HepG2 (cell line): ENCODE measurements around the gene DDX59. TPM values are rescaled to one million over a fixed set of nuclear protein-coding genes. Genes with fewer than 3 reads are reported as not detected.

Experiments used
- ATRX ChIP-seq: sonication (generic); formaldehyde crosslinking; IDR thresholded peaks from 2 replicates; pipeline ENCODE4 v1.4.0; 2020; ENCODE audit warnings: missing genetic modification reagents, borderline replicate concordance
- HNRNPH1 ChIP-seq: fragments of 200-400 bp; formaldehyde crosslinking; optimal IDR thresholded peaks from 2 replicates; pipeline ENCODE3; 2017; ENCODE audit warnings: mild to moderate bottlenecking, low read depth, low read length
- HNRNPLL ChIP-seq: fragments of 200-400 bp; formaldehyde crosslinking; IDR thresholded peaks from 2 replicates; pipeline ENCODE4 v1.6.1; 2017; ENCODE audit warnings: mild to moderate bottlenecking, low read depth, low read length; ENCODE audit not compliant: poor library complexity, severe bottlenecking
- KDM2A ChIP-seq: sonication (generic); formaldehyde crosslinking; IDR thresholded peaks from 2 replicates; pipeline ENCODE4 v1.4.0; 2020; ENCODE audit warnings: low read depth, missing genetic modification reagents, borderline replicate concordance
- MLLT10 ChIP-seq: sonication (generic); formaldehyde crosslinking; IDR thresholded peaks from 2 replicates; pipeline ENCODE4 v1.4.0; 2020; ENCODE audit warnings: missing genetic modification reagents
- MTF2 ChIP-seq: sonication (generic); formaldehyde crosslinking; IDR thresholded peaks from 2 replicates; pipeline ENCODE4 v1.5.0; 2020; ENCODE audit warnings: missing genetic modification reagents, borderline replicate concordance
- PITX1 ChIP-seq: sonication (generic); formaldehyde crosslinking; IDR thresholded peaks from 2 replicates; pipeline ENCODE4 v1.5.1; 2020; ENCODE audit warnings: mild to moderate bottlenecking, missing genetic modification reagents
- RAD21 ChIP-seq: fragments of 450-650 bp; formaldehyde crosslinking; IDR thresholded peaks from 2 replicates; pipeline ENCODE4 v1.5.0; 2020; ENCODE audit warnings: mild to moderate bottlenecking
- SP5 ChIP-seq: IDR thresholded peaks from 2 replicates; pipeline ENCODE4 v1.6.1; 2016; ENCODE audit warnings: low read depth, borderline replicate concordance
- ZFP36 ChIP-seq: fragments of 150-350 bp; IDR thresholded peaks from 2 replicates; pipeline ENCODE4 v1.6.1; 2018; ENCODE audit warnings: borderline replicate concordance, low read length, low read depth; ENCODE audit not compliant: partially characterized antibody
- ZNF264 ChIP-seq: sonication (generic); formaldehyde crosslinking; IDR thresholded peaks from 2 replicates; pipeline ENCODE4 v1.4.0; 2020; ENCODE audit warnings: missing genetic modification reagents
- ZNF484 ChIP-seq: sonication (generic); formaldehyde crosslinking; IDR thresholded peaks from 2 replicates; pipeline ENCODE4 v1.5.1; 2020; ENCODE audit warnings: mild to moderate bottlenecking, low read depth, missing genetic modification reagents, borderline replicate concordance
- polyA plus RNA-seq, 8 experiments: library from polyadenylated mRNA; depleted of rRNA in 3 of 8; stranded (reverse) in 7 of 8; unstranded in 1 of 8; fragments of >200 nt; fragmentation: Illumina TruSeq in 4 of 8; extraction: Trizol in 4 of 8; gene quantifications; 2 replicates each; pipeline versions ENCODE4 v1.2.1 to v1.2.3, GENCODE V29; 2011 to 2016; ENCODE audit warnings: low read depth in 4 of 8, missing spikeins in 1 of 8, mixed read lengths in 1 of 8; ENCODE audit not compliant: insufficient read depth in 1 of 8
- total RNA-seq, 5 experiments: library from RNA; depleted of rRNA; stranded (reverse); fragments of >200 nt; fragmentation: Illumina TruSeq; extraction: Trizol; gene quantifications; 2 replicates each; pipeline ENCODE4 v1.2.3, GENCODE V29; 2016; ENCODE audit warnings: low read depth in 1 of 5
- TF ChIP-seq, protein P1 (sequence below): sonication (generic); formaldehyde crosslinking; IDR thresholded peaks from 2 replicates; pipeline ENCODE4 v1.5.0; 2020; ENCODE audit warnings: mild to moderate bottlenecking, missing genetic modification reagents
- TF ChIP-seq, protein P2 (sequence below): sonication (generic); formaldehyde crosslinking; conservative IDR thresholded peaks from 2 replicates; pipeline ENCODE4 v1.4.0; 2020; ENCODE audit warnings: missing genetic modification reagents
- TF ChIP-seq, protein P3 (sequence below): sonication (generic); formaldehyde crosslinking; IDR thresholded peaks from 2 replicates; pipeline ENCODE4 v1.4.0; 2020; ENCODE audit warnings: missing genetic modification reagents
- TF ChIP-seq, protein P4 (sequence below): sonication (generic); formaldehyde crosslinking; IDR thresholded peaks from 2 replicates; pipeline ENCODE4 v1.5.0; 2020; ENCODE audit warnings: missing genetic modification reagents

DDX59 gene
- total and polyA plus RNA-seq, 2 of the 13 experiments (the other 11 are each of a cell fraction or from before 2014, with no cell fraction given): 12.1 to 14.8 TPM

DNA sequence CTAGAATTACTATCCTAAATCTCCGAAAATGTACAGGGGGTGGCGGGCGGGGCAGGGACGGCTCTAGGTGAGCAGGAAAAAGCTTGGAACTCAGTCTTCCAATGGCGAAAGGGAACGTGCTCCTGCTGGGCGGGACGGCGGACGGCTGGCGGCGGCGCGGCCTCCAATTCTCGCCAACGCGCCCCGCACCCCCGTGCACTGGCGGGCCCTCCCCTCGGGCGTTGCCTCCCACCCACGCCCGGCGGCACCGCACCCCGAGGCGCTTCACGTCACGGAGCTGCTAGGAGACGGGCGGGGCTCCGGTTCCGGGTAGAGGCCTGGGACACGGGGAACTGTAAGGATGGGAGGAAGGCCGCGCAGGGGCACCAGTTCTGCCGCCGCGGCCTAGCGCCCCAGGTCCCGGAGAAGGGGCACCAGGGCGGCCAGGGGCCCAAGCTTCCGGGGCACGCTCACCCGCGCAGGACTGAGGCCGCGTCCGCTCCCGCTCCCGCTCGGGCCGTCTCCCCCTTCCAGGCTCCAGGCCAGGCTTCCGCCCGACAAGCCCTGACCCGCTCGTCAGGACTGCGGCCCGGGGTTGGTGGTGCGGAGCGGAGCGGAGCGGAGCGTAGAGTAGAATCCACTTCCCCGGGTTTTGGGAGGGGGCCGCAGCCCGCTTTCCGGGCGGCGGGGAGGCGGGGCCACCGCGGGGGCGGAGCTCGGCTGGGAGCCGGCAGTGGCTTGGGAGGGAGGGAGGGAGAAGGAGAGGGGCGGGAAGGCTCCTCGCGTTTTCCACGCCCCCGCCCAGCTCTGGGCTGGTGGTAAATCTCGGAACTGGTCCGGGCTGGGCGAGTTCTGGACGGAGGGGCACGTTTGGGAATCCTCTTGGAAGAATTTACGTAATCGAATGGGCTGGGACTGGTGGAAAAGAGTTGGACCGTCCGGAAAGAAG lies at the start of gene DDX59 (continued):
- TF ChIP-seq, protein P1, sequence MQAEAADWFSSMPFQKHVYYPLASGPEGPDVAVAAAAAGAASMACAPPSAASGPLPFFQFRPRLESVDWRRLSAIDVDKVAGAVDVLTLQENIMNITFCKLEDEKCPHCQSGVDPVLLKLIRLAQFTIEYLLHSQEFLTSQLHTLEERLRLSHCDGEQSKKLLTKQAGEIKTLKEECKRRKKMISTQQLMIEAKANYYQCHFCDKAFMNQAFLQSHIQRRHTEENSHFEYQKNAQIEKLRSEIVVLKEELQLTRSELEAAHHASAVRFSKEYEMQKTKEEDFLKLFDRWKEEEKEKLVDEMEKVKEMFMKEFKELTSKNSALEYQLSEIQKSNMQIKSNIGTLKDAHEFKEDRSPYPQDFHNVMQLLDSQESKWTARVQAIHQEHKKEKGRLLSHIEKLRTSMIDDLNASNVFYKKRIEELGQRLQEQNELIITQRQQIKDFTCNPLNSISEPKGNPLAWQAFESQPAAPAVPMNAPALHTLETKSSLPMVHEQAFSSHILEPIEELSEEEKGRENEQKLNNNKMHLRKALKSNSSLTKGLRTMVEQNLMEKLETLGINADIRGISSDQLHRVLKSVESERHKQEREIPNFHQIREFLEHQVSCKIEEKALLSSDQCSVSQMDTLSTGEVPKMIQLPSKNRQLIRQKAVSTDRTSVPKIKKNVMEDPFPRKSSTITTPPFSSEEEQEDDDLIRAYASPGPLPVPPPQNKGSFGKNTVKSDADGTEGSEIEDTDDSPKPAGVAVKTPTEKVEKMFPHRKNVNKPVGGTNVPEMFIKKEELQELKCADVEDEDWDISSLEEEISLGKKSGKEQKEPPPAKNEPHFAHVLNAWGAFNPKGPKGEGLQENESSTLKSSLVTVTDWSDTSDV (CRISPR knock-in tag): no peak
- TF ChIP-seq MTF2 (CRISPR knock-in tag) (peak; percentile 37; the same call in 1 of the 2 replicates), SP5 (peak; percentile 64; the same call in 1 of the 2 replicates), MLLT10 (CRISPR knock-in tag) (no peak), PITX1 (CRISPR knock-in tag) (peak; percentile 42; the same call in 1 of the 2 replicates), HNRNPLL (peak; percentile 80), RAD21 (CRISPR knock-in tag) (peak; percentile 21; the same call in 1 of the 2 replicates), ZNF264 (CRISPR knock-in tag) (0 out of 2 replicates have a peak, but pooled peaks have one; percentile 49), KDM2A (peak; percentile 81), HNRNPH1 (no peak), ATRX (no peak), ZNF484 (no peak; the same call in 1 of the 2 replicates), ZFP36 (no peak)
- TF ChIP-seq, protein P2, sequence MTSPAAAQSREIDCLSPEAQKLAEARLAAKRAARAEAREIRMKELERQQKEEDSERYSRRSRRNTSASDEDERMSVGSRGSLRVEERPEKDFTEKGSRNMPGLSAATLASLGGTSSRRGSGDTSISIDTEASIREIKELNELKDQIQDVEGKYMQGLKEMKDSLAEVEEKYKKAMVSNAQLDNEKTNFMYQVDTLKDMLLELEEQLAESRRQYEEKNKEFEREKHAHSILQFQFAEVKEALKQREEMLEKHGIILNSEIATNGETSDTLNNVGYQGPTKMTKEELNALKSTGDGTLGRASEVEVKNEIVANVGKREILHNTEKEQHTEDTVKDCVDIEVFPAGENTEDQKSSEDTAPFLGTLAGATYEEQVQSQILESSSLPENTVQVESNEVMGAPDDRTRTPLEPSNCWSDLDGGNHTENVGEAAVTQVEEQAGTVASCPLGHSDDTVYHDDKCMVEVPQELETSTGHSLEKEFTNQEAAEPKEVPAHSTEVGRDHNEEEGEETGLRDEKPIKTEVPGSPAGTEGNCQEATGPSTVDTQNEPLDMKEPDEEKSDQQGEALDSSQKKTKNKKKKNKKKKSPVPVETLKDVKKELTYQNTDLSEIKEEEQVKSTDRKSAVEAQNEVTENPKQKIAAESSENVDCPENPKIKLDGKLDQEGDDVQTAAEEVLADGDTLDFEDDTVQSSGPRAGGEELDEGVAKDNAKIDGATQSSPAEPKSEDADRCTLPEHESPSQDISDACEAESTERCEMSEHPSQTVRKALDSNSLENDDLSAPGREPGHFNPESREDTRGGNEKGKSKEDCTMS (CRISPR knock-in tag): no peak
- TF ChIP-seq, protein P3, sequence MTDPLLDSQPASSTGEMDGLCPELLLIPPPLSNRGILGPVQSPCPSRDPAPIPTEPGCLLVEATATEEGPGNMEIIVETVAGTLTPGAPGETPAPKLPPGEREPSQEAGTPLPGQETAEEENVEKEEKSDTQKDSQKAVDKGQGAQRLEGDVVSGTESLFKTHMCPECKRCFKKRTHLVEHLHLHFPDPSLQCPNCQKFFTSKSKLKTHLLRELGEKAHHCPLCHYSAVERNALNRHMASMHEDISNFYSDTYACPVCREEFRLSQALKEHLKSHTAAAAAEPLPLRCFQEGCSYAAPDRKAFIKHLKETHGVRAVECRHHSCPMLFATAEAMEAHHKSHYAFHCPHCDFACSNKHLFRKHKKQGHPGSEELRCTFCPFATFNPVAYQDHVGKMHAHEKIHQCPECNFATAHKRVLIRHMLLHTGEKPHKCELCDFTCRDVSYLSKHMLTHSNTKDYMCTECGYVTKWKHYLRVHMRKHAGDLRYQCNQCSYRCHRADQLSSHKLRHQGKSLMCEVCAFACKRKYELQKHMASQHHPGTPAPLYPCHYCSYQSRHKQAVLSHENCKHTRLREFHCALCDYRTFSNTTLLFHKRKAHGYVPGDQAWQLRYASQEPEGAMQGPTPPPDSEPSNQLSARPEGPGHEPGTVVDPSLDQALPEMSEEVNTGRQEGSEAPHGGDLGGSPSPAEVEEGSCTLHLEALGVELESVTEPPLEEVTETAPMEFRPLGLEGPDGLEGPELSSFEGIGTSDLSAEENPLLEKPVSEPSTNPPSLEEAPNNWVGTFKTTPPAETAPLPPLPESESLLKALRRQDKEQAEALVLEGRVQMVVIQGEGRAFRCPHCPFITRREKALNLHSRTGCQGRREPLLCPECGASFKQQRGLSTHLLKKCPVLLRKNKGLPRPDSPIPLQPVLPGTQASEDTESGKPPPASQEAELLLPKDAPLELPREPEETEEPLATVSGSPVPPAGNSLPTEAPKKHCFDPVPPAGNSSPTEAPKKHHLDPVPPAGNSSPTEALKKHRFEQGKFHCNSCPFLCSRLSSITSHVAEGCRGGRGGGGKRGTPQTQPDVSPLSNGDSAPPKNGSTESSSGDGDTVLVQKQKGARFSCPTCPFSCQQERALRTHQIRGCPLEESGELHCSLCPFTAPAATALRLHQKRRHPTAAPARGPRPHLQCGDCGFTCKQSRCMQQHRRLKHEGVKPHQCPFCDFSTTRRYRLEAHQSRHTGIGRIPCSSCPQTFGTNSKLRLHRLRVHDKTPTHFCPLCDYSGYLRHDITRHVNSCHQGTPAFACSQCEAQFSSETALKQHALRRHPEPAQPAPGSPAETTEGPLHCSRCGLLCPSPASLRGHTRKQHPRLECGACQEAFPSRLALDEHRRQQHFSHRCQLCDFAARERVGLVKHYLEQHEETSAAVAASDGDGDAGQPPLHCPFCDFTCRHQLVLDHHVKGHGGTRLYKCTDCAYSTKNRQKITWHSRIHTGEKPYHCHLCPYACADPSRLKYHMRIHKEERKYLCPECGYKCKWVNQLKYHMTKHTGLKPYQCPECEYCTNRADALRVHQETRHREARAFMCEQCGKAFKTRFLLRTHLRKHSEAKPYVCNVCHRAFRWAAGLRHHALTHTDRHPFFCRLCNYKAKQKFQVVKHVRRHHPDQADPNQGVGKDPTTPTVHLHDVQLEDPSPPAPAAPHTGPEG (CRISPR knock-in tag): no peak; the same call in 1 of the 2 replicates
- TF ChIP-seq, protein P4, sequence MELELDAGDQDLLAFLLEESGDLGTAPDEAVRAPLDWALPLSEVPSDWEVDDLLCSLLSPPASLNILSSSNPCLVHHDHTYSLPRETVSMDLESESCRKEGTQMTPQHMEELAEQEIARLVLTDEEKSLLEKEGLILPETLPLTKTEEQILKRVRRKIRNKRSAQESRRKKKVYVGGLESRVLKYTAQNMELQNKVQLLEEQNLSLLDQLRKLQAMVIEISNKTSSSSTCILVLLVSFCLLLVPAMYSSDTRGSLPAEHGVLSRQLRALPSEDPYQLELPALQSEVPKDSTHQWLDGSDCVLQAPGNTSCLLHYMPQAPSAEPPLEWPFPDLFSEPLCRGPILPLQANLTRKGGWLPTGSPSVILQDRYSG (CRISPR knock-in tag): no peak
